HG03159 (cell line): ENCODE measurements around the gene ANKS1B.

ENCODE experiments used
- ATAC-seq: cut with Tn5 transposase; IDR thresholded peaks from one replicate; pipeline ENCODE4 v1.9.1; 2021; ENCODE audit warnings: mild to moderate bottlenecking, moderate library complexity; ENCODE audit not compliant: unreplicated experiment

ANKS1B gene

GRCh38 chr12:99140017-99140720, 844.6 kb downstream of the ANKS1B start:
- ATAC-seq = no peak

- no peak for ATAC-seq
These were observed 846.3 kb downstream of the ANKS1B start for GRCh38 chr12:99138393-99138792.

GRCh38 chr12:99137124-99137855, 847.4 kb downstream of the ANKS1B start:
- no peak for ATAC-seq

- ATAC-seq = no peak
These were observed 848.2 kb downstream of the ANKS1B start for GRCh38 chr12:99136516-99136915.

GRCh38 chr12:99135376-99135775, 849.4 kb downstream of the ANKS1B start:
- ATAC-seq = no peak

- no peak for ATAC-seq
These were observed 851.3 kb downstream of the ANKS1B start for GRCh38 chr12:99133401-99133800.

GRCh38 chr12:99131751-99132199, 853.0 kb downstream of the ANKS1B start:
- ATAC-seq = no peak

GRCh38 chr12:99130808-99131553, 853.8 kb downstream of the ANKS1B start:
- peak; percentile 98 for ATAC-seq

GRCh38 chr12:99128246-99128802, 856.4 kb downstream of the ANKS1B start:
- ATAC-seq = no peak

GRCh38 chr12:99122959-99123358, 861.8 kb downstream of the ANKS1B start:
- ATAC-seq = no peak

GRCh38 chr12:99122496-99122895, 862.2 kb downstream of the ANKS1B start:
- ATAC-seq = no peak

- no peak for ATAC-seq
These were observed 863.2 kb downstream of the ANKS1B start for GRCh38 chr12:99121546-99121945.

- ATAC-seq = no peak
These were observed 864.8 kb downstream of the ANKS1B start for GRCh38 chr12:99119943-99120342.

GRCh38 chr12:99119449-99119848, 865.3 kb downstream of the ANKS1B start:
- ATAC-seq = no peak

- no peak for ATAC-seq
These were observed 873.1 kb downstream of the ANKS1B start for GRCh38 chr12:99111600-99111999.

GRCh38 chr12:99110868-99111267, 873.9 kb downstream of the ANKS1B start:
- ATAC-seq = no peak

- ATAC-seq = no peak
These were observed 874.5 kb downstream of the ANKS1B start for GRCh38 chr12:99110212-99110611.

GRCh38 chr12:99108924-99109323, 875.8 kb downstream of the ANKS1B start:
- no peak for ATAC-seq

- ATAC-seq = no peak
These were observed 885.0 kb downstream of the ANKS1B start for GRCh38 chr12:99099786-99100185.

- no peak for ATAC-seq
These were observed 887.6 kb downstream of the ANKS1B start for GRCh38 chr12:99097171-99097570.

GRCh38 chr12:99093166-99093565, 891.6 kb downstream of the ANKS1B start:
- no peak for ATAC-seq
